AG04450 (cell line): ENCODE data around the gene SMURF1. TPM values are rescaled to one million over a fixed set of nuclear protein-coding genes. Genes with fewer than 3 reads are reported as not detected.

Experiments used
- CTCF ChIA-PET: fragments of 300-600, 350-600 bp; formaldehyde crosslinking; extraction: SDS; loops from one replicate; lab custom pipeline; 2022; ENCODE audit warnings: antibody characterized with exemption, inconsistent platforms; lab: Charles Lee
- POLR2A ChIA-PET: fragments of 350-600 bp; formaldehyde crosslinking; extraction: SDS; loops from one replicate; lab custom pipeline; 2021; ENCODE audit warnings: antibody characterized with exemption, inconsistent platforms; lab: Yijun Ruan, JAX
- DNase-seq: peaks from one replicate; pipeline ENCODE4 v3.0.0-alpha.2; 2011; ENCODE audit warnings: low read depth, low spot score
- H3K27ac ChIP-seq: one replicate; pipeline ENCODE4 v1.5.1; 2012; ENCODE audit warnings: low read depth, low read length, control low read depth
- H3K27me3 ChIP-seq: one replicate; pipeline ENCODE4 v1.6.0; 2012; ENCODE audit warnings: low read length; ENCODE audit not compliant: control insufficient read depth, insufficient read depth
- H3K4me3 ChIP-seq: 2 replicates; pipeline ENCODE4 v1.5.1; 2011; ENCODE audit warnings: mild to moderate bottlenecking, low read depth, low read length, control low read depth
- H3K9me3 ChIP-seq: 2 replicates; pipeline ENCODE4 v1.5.1; 2012; ENCODE audit warnings: low read length; ENCODE audit not compliant: control insufficient read depth, insufficient read depth
- polyA minus RNA-seq: library from RNA; depleted of rRNA, polyadenylated mRNA; stranded (reverse); fragments of >200 nt; gene quantifications from 2 replicates; pipeline ENCODE4 v1.2.3, GENCODE V29; 2011; rRNA and poly(A)+ RNA removed
- polyA plus RNA-seq: library from polyadenylated mRNA; depleted of rRNA; stranded (reverse); fragments of >200 nt; gene quantifications from 2 replicates; pipeline ENCODE4 v1.2.3, GENCODE V29; 2011; rRNA removed
- TF ChIP-seq, protein P1 (sequence below): IDR thresholded peaks from 2 replicates; pipeline ENCODE4 v1.5.1; 2011; ENCODE audit warnings: low read depth, low read length, control low read depth, inconsistent platforms

Gene SMURF1
- polyA plus RNA-seq = 16.6 and 17.1 TPM in 2 replicates
- 19.0 and 22.6 TPM in 2 replicates for polyA minus RNA-seq

DNA sequence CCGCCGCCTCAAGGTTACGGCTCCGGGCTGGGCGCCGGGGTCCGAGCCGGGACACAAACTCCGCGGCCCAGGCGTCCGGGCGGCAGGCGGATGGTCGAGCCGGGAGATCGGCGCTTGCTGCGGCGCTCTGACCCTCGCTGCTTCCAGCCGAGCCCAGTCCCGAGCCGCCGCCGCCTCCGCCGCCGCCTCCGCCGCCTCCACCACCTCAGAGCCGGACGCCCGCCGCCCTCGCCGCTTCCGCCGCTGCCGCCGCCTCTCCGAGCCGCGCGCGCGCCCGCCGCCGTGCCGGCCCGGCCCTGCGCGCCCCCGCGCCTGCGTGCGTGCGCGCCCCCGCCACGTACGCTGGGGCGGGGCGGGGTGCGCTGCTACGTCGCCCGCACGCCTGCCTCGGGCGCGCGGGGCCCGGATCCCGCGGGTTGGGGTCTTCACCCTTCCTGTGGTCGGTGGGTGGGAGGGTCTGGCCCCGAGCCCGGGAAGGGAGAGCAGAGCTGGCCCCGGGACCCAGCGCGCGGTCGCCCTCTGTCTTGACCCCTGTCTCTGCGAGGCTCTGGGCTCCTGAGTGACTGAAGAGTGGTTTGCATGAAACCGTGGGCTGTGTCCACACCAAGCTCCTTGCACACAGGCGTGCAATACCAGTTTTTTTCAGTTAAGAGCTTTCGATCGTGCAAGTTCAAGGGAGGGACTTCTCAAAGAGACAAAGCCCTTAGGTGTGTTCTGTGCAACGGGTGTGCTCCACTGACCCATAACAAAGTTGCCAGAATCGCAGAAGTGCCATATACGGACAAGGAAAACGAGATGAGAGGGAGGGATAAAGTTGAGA, at the start of gene SMURF1:
Gene SMURF1, minus strand, starts transcription at position 256 of the 820 bp plus-strand sequence. CDS start 328 bp downstream, outside the sequence.
- Histone ChIP-seq H3K4me3 (peak within 1 kb of the TSS; percentile 75), H3K27ac (peak within 1 kb of the TSS; percentile 62), H3K9me3 (no peaks in the 10 kb centered on the region), H3K27me3 (no peaks in the 10 kb centered on the region)
- no peak for DNase-seq
- ChIA-PET POLR2A (interaction anchor here (0.8 to 1.0 kb wide), 2 partner anchors 81 to 90 kb away, joined by 3 read pairs; no protein-coding TSS in a partner anchor), CTCF (interaction anchor here (1.0 kb wide), 1 partner anchor 169 kb away, joined by 5 read pairs; no protein-coding TSS in a partner anchor)
- TF ChIP-seq, protein P1, sequence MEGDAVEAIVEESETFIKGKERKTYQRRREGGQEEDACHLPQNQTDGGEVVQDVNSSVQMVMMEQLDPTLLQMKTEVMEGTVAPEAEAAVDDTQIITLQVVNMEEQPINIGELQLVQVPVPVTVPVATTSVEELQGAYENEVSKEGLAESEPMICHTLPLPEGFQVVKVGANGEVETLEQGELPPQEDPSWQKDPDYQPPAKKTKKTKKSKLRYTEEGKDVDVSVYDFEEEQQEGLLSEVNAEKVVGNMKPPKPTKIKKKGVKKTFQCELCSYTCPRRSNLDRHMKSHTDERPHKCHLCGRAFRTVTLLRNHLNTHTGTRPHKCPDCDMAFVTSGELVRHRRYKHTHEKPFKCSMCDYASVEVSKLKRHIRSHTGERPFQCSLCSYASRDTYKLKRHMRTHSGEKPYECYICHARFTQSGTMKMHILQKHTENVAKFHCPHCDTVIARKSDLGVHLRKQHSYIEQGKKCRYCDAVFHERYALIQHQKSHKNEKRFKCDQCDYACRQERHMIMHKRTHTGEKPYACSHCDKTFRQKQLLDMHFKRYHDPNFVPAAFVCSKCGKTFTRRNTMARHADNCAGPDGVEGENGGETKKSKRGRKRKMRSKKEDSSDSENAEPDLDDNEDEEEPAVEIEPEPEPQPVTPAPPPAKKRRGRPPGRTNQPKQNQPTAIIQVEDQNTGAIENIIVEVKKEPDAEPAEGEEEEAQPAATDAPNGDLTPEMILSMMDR = no peak

DNA sequence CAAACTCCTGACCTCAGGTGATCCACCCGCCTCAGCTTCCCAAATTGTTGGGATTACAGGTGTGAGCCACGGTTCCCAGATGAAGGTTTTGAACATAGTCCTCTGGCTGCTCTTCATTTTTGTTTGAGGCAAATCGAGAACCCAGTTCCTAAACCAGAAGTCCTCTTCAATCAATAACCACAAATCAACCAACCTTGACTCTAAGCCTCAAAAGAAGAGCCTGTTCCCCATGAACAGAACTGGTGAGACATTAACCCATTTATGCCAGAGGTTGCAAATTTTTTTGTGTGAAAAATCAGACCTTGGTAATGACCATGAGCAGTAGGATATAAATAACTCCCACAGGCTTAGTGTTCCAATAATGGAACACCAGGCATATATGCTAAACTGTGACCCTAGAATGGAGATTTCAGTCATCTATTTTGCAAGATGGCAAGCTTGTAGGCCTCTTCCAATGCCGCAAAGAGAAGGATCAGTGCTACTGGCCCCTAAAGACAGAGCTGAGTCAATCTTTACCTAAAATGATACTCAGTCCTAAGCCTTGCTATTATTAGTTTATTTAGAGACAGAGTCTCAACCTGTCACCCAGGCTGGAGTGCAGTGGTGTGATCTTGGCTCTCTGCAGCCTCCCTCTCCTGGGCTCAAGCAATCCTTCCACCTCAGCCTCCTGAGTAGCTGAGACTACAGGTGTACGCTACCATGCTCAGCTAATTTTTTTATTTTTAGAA, 48.1 kb upstream of the SMURF1 start:
- TF ChIP-seq, protein P1 = no peak
- ChIA-PET POLR2A (no interaction called here), CTCF (no interaction called here)
- Histone ChIP-seq H3K4me3 (no peak overlapping the region), H3K27me3 (no peaks in the 10 kb centered on the region), H3K9me3 (no peaks in the 10 kb centered on the region), H3K27ac (no peak overlapping the region)
- DNase-seq = no peak

DNA sequence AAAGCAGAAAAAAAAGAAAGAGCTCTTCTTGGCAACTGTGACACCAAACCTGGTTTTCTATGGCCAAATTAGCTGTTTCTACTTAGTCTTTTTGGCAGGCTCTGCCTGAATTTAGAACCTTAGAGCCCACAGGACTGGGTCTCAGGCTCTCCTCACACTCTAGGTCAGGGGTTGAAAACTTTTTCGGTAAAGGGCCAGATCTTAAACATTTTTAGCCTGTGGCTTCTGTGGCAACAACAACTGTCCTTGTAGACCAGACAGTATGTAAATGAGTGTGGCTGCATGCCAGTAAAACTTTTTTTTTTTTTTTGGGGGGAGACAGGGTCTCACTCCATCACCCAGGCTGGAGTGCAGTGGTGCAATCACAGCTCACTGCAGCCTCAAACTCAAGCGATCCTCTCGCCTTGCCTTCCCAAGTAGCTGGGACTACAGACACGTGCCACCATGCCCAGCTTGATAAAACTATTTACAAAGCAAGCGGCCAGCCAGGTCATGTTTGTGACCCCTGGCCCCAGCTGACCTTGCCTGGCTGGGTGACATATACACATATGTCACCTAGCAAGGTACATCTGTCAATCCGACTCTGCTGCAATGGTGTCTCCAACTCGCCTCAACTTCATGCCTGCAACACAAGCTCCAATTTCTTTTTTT, 46.6 kb upstream of the SMURF1 start:
- POLR2A ChIA-PET = interaction anchor here (0.7 kb wide), 1 partner anchor 123 kb away, joined by 3 read pairs; no protein-coding TSS in a partner anchor
- TF ChIP-seq, protein P1 = no peak
- no peaks in the 10 kb centered on the region for H3K9me3 ChIP-seq
- H3K27me3 ChIP-seq = peaks cover under 1% of the 10 kb centered on the region
- no peak overlapping the region for H3K27ac ChIP-seq
- CTCF ChIA-PET = no interaction called here
- no peak for DNase-seq
- no peak overlapping the region for H3K4me3 ChIP-seq

GRCh38 chr7:99189222-99189621, 45.3 kb upstream of the SMURF1 start:
- no peak overlapping the region for H3K4me3 ChIP-seq
- no peak overlapping the region for H3K27ac ChIP-seq
- ChIA-PET CTCF (no interaction called here), POLR2A (no interaction called here)
- H3K27me3 ChIP-seq = peaks cover 6% of the 10 kb centered on the region
- no peak for DNase-seq
- H3K9me3 ChIP-seq = no peaks in the 10 kb centered on the region
- TF ChIP-seq, protein P1 = no peak
